ENCODE results near the gene ZBED2.

Gene ZBED2

DNA sequence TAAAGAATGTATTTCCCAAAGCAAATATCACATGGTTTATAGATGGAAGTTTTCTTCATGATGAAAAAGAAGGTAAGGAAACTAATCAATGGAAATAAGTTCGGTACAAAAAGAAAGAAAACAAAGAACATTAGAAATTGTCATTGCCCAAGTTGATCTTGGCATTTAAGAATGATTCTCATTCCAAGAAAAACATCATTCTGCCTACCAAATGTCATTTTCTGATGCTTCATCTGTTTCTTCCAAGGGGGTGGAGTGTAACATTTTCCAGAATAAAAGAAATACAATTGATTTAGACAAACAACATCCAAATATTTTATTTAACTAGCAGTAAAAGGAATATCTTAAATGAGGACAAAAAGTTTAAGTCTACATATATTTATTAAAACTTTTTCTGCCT is 3.0 kb upstream of the ZBED2 start:
- H3K36me3 ChIP-seq (ENCODE audit: insufficient read depth, low read length), result no peaks in the 10 kb centered on the region
- H3K9me3 ChIP-seq (ENCODE audit: low read depth, low read length), result no peaks in the 10 kb centered on the region
- no peak for DNase-seq (ENCODE audit: low read depth, low spot score)
- no peak overlapping the region for H3K9ac ChIP-seq (ENCODE audit: insufficient read length)
- no peak overlapping the region for H3K27ac ChIP-seq
- TF ChIP-seq POLR2AphosphoS5 (IDR thresholded peaks at IDR 0.05; ENCODE audit: borderline replicate concordance, low read depth, low read length), result no peak
- TF ChIP-seq EZH2 (IDR thresholded peaks at IDR 0.05), result no peak
- TF ChIP-seq FOXP2 (optimal IDR thresholded peaks at IDR 0.05; ENCODE audit: control extremely low read depth, extremely low read length, insufficient read depth), result no peak
- no peak overlapping the region for H3K4me3 ChIP-seq

DNA sequence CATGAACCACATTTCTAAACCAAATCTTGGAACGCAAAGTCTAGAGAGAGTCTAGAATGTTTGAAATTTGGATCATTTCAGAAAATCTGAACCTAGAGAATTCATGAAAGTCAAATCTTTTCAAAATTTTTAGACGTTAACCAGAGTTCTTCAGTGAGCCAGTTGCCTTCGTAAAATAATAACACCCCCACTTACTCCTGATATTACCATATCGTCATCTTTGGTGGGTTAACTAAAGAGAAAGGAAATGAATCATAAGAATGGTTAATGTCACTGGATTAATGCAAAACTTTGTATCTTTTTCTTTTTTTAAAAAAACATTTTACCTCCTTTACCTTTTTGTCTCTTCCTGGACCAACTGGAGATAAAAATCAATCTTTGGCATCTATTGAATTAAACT is 1.2 kb upstream of the ZBED2 start:
- DNase-seq (ENCODE audit: low read depth, low spot score), result no peak
- no peak for TF ChIP-seq EZH2 (IDR thresholded peaks at IDR 0.05)
- TF ChIP-seq POLR2AphosphoS5 (IDR thresholded peaks at IDR 0.05; ENCODE audit: borderline replicate concordance, low read depth, low read length), result no peak
- TF ChIP-seq FOXP2 (optimal IDR thresholded peaks at IDR 0.05; ENCODE audit: control extremely low read depth, extremely low read length, insufficient read depth), result no peak
- H3K4me3 ChIP-seq, result no peak overlapping the region
- H3K27ac ChIP-seq, result no peak overlapping the region
- H3K9ac ChIP-seq (ENCODE audit: insufficient read length), result no peak overlapping the region
- H3K36me3 ChIP-seq (ENCODE audit: insufficient read depth, low read length), result no peaks in the 10 kb centered on the region
- H3K9me3 ChIP-seq (ENCODE audit: low read depth, low read length), result no peaks in the 10 kb centered on the region

DNA sequence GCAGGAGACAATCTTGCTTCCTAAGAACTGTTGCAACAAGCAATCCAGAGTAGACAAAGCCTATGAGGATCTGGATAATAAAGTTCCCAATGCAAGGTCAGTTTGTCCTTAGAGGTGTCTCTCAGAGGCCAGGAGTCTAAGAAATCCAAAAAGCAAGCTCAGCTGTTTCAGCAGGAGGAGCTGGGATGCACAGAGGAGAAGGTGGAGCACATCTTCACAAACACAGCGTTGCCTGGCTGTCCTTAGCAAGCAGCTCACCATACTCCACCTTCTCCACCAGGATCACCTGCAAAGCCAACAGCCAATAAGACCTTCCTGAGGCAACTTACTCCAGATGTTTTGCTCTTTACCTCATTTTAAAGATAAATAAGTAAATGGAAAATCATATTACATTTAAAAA is 365 bp downstream of the ZBED2 start:
- H3K27ac ChIP-seq, result no peak overlapping the region
- TF ChIP-seq EZH2 (IDR thresholded peaks at IDR 0.05) (no peak), POLR2AphosphoS5 (IDR thresholded peaks at IDR 0.05; ENCODE audit: borderline replicate concordance, low read depth, low read length) (no peak), FOXP2 (optimal IDR thresholded peaks at IDR 0.05; ENCODE audit: control extremely low read depth, extremely low read length, insufficient read depth) (no peak)
- H3K9ac ChIP-seq (ENCODE audit: insufficient read length), result no peak overlapping the region
- no peak for DNase-seq (ENCODE audit: low read depth, low spot score)
- no peaks in the 10 kb centered on the region for H3K9me3 ChIP-seq (ENCODE audit: low read depth, low read length)
- no peaks in the 10 kb centered on the region for H3K36me3 ChIP-seq (ENCODE audit: insufficient read depth, low read length)
- no peak overlapping the region for H3K4me3 ChIP-seq

DNA sequence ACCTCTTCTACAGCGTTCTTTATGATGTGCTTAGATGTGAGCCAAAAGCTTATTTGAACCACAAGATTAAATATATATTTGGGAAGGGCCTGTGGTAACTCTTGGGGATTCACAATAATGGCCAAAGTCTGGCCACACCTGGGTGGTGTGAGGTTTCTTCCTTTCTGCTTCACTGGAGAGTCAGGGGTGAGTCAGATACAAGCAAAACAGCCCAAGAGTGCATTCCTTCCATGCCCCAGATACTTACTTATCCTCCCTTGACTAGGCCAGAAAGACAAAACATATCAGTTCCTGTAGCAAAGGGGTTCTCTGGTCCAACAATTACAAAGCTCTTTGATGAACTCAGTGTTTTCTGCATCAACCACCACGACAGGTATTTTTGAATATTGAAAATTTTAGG is 941 bp downstream of the ZBED2 start:
- DNase-seq (ENCODE audit: low read depth, low spot score), result no peak
- Histone ChIP-seq H3K27ac (no peak overlapping the region), H3K9ac (ENCODE audit: insufficient read length) (no peak overlapping the region)

DNA sequence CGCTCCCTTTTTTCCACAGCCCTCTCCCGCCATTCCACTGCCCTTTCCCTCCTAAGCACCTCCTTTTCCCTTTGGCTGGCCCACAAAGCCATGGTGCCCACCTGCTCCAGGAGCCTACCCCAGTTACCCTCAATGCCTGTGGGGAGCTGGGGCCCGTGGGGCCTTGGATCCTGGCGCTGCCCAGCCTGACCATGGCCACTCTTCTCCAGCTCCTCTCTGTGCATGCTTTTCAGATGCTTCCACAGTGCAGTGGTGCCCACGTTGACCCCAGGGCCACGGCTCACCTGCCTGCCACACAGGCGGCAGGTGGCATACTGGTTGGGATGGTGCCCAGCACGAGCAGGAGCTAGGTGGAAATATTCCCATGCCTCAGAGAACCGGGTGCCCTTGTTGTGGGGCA is 1.5 kb downstream of the ZBED2 start:
- no peak for DNase-seq (ENCODE audit: low read depth, low spot score)
- no peak overlapping the region for H3K4me3 ChIP-seq
- no peaks in the 10 kb centered on the region for H3K9me3 ChIP-seq (ENCODE audit: low read depth, low read length)
- H3K9ac ChIP-seq (ENCODE audit: insufficient read length), result no peak overlapping the region
- H3K27ac ChIP-seq, result no peak overlapping the region
- no peaks in the 10 kb centered on the region for H3K36me3 ChIP-seq (ENCODE audit: insufficient read depth, low read length)
- no peak for TF ChIP-seq POLR2AphosphoS5 (IDR thresholded peaks at IDR 0.05; ENCODE audit: borderline replicate concordance, low read depth, low read length)

More for the DNA sequence above, 941 bp downstream of the ZBED2 start:
- Histone ChIP-seq H3K9me3 (ENCODE audit: low read depth, low read length) (no peaks in the 10 kb centered on the region), H3K36me3 (ENCODE audit: insufficient read depth, low read length) (no peaks in the 10 kb centered on the region), H3K4me3 (no peak overlapping the region)
- TF ChIP-seq FOXP2 (optimal IDR thresholded peaks at IDR 0.05; ENCODE audit: control extremely low read depth, extremely low read length, insufficient read depth) (no peak), POLR2AphosphoS5 (IDR thresholded peaks at IDR 0.05; ENCODE audit: borderline replicate concordance, low read depth, low read length) (no peak), EZH2 (IDR thresholded peaks at IDR 0.05) (no peak)

DNA sequence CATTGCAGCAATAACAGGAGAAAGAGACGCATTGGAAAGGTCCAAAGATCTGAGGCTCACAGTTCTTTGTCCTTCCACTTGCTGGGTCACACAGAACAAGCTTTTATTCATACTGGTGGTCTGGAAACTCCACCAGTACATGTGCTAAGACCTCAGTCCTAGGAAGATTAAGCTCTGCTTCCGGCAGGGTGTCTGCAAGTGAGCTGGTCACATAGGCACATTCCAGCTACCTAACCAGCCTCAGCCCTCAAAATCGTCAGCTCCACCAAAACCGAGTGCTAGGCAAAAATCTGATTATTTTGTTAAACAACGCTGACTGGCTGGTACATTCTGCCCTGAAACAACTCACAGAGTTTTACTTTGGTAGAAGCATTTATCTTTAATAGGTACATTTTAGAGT is 2.2 kb downstream of the ZBED2 start:
- Histone ChIP-seq H3K27ac (no peak overlapping the region), H3K9ac (ENCODE audit: insufficient read length) (no peak overlapping the region), H3K4me3 (no peak overlapping the region), H3K36me3 (ENCODE audit: insufficient read depth, low read length) (no peaks in the 10 kb centered on the region), H3K9me3 (ENCODE audit: low read depth, low read length) (no peaks in the 10 kb centered on the region)
- no peak for DNase-seq (ENCODE audit: low read depth, low spot score)
- TF ChIP-seq POLR2AphosphoS5 (IDR thresholded peaks at IDR 0.05; ENCODE audit: borderline replicate concordance, low read depth, low read length) (no peak), FOXP2 (optimal IDR thresholded peaks at IDR 0.05; ENCODE audit: control extremely low read depth, extremely low read length, insufficient read depth) (no peak), EZH2 (IDR thresholded peaks at IDR 0.05) (no peak)

DNA sequence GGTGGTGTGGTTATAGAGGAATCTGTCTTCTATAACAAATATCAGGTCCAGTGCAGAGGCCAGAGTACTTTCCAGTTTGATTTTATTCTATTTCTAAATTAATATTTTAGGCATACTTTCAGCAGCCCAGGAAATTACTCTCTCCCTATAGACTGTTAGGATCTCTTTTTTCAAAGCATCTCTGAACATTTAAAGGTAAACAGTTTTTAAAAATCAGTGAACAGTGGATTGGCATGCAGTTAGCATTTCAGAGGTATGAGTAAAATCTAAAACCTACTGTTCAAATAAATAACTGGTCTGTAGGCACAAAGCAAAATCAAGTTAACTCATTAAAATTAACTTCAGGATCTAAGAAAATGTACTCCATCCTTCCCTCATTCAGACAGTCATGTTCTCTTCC is 3.0 kb downstream of the ZBED2 start:
- no peak for DNase-seq (ENCODE audit: low read depth, low spot score)
- Histone ChIP-seq H3K27ac (no peak overlapping the region), H3K4me3 (no peak overlapping the region), H3K36me3 (ENCODE audit: insufficient read depth, low read length) (no peaks in the 10 kb centered on the region), H3K9ac (ENCODE audit: insufficient read length) (no peak overlapping the region), H3K9me3 (ENCODE audit: low read depth, low read length) (no peaks in the 10 kb centered on the region)
- TF ChIP-seq POLR2AphosphoS5 (IDR thresholded peaks at IDR 0.05; ENCODE audit: borderline replicate concordance, low read depth, low read length) (no peak), EZH2 (IDR thresholded peaks at IDR 0.05) (no peak), FOXP2 (optimal IDR thresholded peaks at IDR 0.05; ENCODE audit: control extremely low read depth, extremely low read length, insufficient read depth) (no peak)

DNA sequence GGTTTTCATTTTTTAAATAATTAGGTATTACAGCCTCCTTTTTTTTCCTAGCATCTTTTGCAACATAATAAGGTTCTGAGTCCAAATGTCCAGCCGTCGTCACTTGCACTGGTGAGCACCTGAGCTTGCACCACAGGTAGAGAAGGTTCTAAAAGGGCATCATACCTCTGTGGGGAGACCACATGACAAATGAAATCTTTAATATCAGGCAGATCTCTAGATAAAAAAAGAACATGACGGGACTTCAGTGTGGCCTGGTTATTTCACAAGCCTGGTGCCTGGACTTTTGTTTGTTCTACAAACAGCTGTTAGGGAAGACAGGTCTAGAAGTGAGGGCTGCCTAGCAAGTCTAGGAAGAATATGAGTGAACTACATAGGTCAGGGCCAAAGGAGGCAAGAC is 3.6 kb downstream of the ZBED2 start:
- DNase-seq (ENCODE audit: low read depth, low spot score), result no peak
- no peaks in the 10 kb centered on the region for H3K9me3 ChIP-seq (ENCODE audit: low read depth, low read length)
- no peaks in the 10 kb centered on the region for H3K36me3 ChIP-seq (ENCODE audit: insufficient read depth, low read length)
- H3K27ac ChIP-seq, result no peak overlapping the region
- H3K9ac ChIP-seq (ENCODE audit: insufficient read length), result no peak overlapping the region
- TF ChIP-seq POLR2AphosphoS5 (IDR thresholded peaks at IDR 0.05; ENCODE audit: borderline replicate concordance, low read depth, low read length), result no peak
- no peak for TF ChIP-seq FOXP2 (optimal IDR thresholded peaks at IDR 0.05; ENCODE audit: control extremely low read depth, extremely low read length, insufficient read depth)
- no peak for TF ChIP-seq EZH2 (IDR thresholded peaks at IDR 0.05)
- H3K4me3 ChIP-seq, result no peak overlapping the region

DNA sequence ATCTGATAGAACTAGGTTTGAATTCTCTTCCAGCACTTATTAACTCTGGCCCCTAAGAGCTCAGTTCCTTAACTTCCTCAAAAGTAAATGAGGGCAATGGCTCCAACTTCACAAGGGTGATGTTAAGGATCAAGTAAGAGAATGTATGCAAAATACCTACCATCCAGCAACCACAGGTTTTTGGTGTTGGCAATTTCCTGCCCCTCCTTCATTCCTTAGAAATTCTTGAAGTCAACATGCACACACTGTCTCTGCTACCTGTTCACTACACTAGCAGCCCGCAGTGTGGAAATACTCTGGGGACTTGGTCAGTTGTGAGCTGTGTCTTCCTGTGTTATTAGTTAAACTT is 5.0 kb downstream of the ZBED2 start:
- no peaks in the 10 kb centered on the region for H3K36me3 ChIP-seq (ENCODE audit: insufficient read depth, low read length)
- no peaks in the 10 kb centered on the region for H3K9me3 ChIP-seq (ENCODE audit: low read depth, low read length)
- H3K27ac ChIP-seq, result no peak overlapping the region
- no peak overlapping the region for H3K4me3 ChIP-seq
- no peak for DNase-seq (ENCODE audit: low read depth, low spot score)
- H3K9ac ChIP-seq (ENCODE audit: insufficient read length), result no peak overlapping the region
- no peak for TF ChIP-seq FOXP2 (optimal IDR thresholded peaks at IDR 0.05; ENCODE audit: control extremely low read depth, extremely low read length, insufficient read depth)
- no peak for TF ChIP-seq POLR2AphosphoS5 (IDR thresholded peaks at IDR 0.05; ENCODE audit: borderline replicate concordance, low read depth, low read length)
- TF ChIP-seq EZH2 (IDR thresholded peaks at IDR 0.05), result no peak
